Liver (tissue), 9 donors: ENCODE measurements around the gene USP14. TPM values are rescaled to one million over a fixed set of nuclear protein-coding genes. Genes with fewer than 3 reads are reported as not detected.

Source experiments
- DNase-seq: peaks from one replicate; pipeline ENCODE4 v3.0.0-alpha.2; 2017; ENCODE audit warnings: low spot score
- H3K27ac ChIP-seq, 2 donors: one replicate each; pipeline ENCODE4 v1.7.0; 2013; ENCODE audit warnings: inconsistent platforms in 2 of 2, low read length in 2 of 2, control low read depth in 1 of 2, low read depth in 1 of 2, mild to moderate bottlenecking in 1 of 2
- H3K27me3 ChIP-seq, 4 donors: one replicate each; pipeline versions ENCODE4 v1.6.1 to v1.7.0; 2013; ENCODE audit warnings: low read length in 3 of 4, inconsistent platforms in 1 of 4, mild to moderate bottlenecking in 1 of 4, moderate library complexity in 1 of 4; ENCODE audit not compliant: control insufficient read depth in 4 of 4, insufficient read depth in 4 of 4
- H3K36me3 ChIP-seq, 4 donors: one replicate each; pipeline versions ENCODE4 v1.6.1 to v1.7.0; 2013; ENCODE audit warnings: low read length in 3 of 4, mild to moderate bottlenecking in 3 of 4, low read depth in 1 of 4, moderate library complexity in 1 of 4; ENCODE audit not compliant: control insufficient read depth in 4 of 4, insufficient read depth in 3 of 4
- H3K4me1 ChIP-seq, 4 donors: one replicate each; pipeline versions ENCODE4 v1.6.1 to v1.7.0; 2013; ENCODE audit warnings: low read length in 3 of 4, mild to moderate bottlenecking in 3 of 4, moderate library complexity in 1 of 4; ENCODE audit not compliant: control insufficient read depth in 4 of 4, insufficient read depth in 4 of 4
- H3K4me3 ChIP-seq, 3 donors: one replicate each; pipeline versions ENCODE4 v1.6.1 to v1.7.0; 2013; ENCODE audit warnings: low read length in 3 of 3, control low read depth in 1 of 3, low read depth in 1 of 3, mild to moderate bottlenecking in 1 of 3
- H3K9ac ChIP-seq, 2 donors: one replicate each; pipeline ENCODE4 v1.7.0; 2013; ENCODE audit warnings: low read length in 2 of 2, mild to moderate bottlenecking in 2 of 2, moderate library complexity in 2 of 2, control low read depth in 1 of 2, low read depth in 1 of 2
- H3K9me3 ChIP-seq, 4 donors: one replicate each; pipeline versions ENCODE4 v1.6.1 to v1.7.0; 2013; ENCODE audit warnings: low read length in 3 of 4; ENCODE audit not compliant: control insufficient read depth in 4 of 4
- FOXA1 ChIP-seq: IDR thresholded peaks from 2 replicates; pipeline ENCODE4 v1.6.1; 2016; ENCODE audit warnings: antibody characterized with exemption
- FOXA2 ChIP-seq: IDR thresholded peaks from 2 replicates; pipeline ENCODE4 v1.6.1; 2016; ENCODE audit warnings: antibody characterized with exemption
- GABPA ChIP-seq, 2 donors: IDR thresholded peaks in 1 of 2; conservative IDR thresholded peaks in 1 of 2; 2 replicates each; pipeline ENCODE4 v1.6.1; 2016; ENCODE audit warnings: antibody characterized with exemption in 2 of 2, mild to moderate bottlenecking in 1 of 2, moderate library complexity in 1 of 2
- HNF4A ChIP-seq, 2 donors: conservative IDR thresholded peaks; 2 replicates each; pipeline ENCODE4 v1.6.1; 2016; ENCODE audit warnings: antibody characterized with exemption in 2 of 2, mild to moderate bottlenecking in 2 of 2
- HNF4G ChIP-seq: IDR thresholded peaks from 2 replicates; pipeline ENCODE4 v1.6.1; 2016; ENCODE audit warnings: antibody characterized with exemption
- NR2F2 ChIP-seq: IDR thresholded peaks from 2 replicates; pipeline ENCODE4 v1.6.1; 2016; ENCODE audit warnings: antibody characterized with exemption
- TAF1 ChIP-seq: conservative IDR thresholded peaks from 2 replicates; pipeline ENCODE4 v1.6.1; 2016; ENCODE audit warnings: antibody characterized with exemption, mild to moderate bottlenecking
- YY1 ChIP-seq: IDR thresholded peaks from 2 replicates; pipeline ENCODE4 v1.6.1; 2016; ENCODE audit warnings: antibody characterized with exemption, mild to moderate bottlenecking
- WGBS: extraction: QIAGEN DNeasy Blood & Tissue Kit; methylation state at CpG from one replicate; pipeline ENCODE4 v1.1.7; 2013; 5-methylcytosine and 5-hydroxymethylcytosine counted together
- polyA plus RNA-seq, 2 donors: library from polyadenylated mRNA; stranded (reverse) in 1 of 2; unstranded in 1 of 2; fragments of 200-250 nt in 1 of 2; fragments of >200 nt in 1 of 2; fragmentation: Nextera tagmentation in 1 of 2; extraction: Ambion mirVana in 1 of 2; gene quantifications; one replicate each; pipeline versions ENCODE4 v1.2.1 to v1.2.3, GENCODE V29; 2013 to 2015
- total RNA-seq, 2 donors: library from RNA; depleted of rRNA; stranded (reverse); fragments of >200 nt; gene quantifications; one replicate each; pipeline ENCODE4 v1.2.3, GENCODE V29; 2014
- TF ChIP-seq, protein P1 (sequence below): IDR thresholded peaks from 2 replicates; pipeline ENCODE4 v1.6.1; 2016; ENCODE audit warnings: antibody characterized with exemption
- TF ChIP-seq, protein P2 (sequence below): IDR thresholded peaks from 2 replicates; pipeline ENCODE4 v1.6.1; 2016; ENCODE audit warnings: antibody characterized with exemption
- donor health status: healthy.
- donor health status: healthy.
- donor health status: healthy.
- donor health status: healthy.
- donor health status: healthy.

Gene USP14
- total and polyA plus RNA-seq, 4 donors = 16.2 to 28.3 (median 20.7) TPM

DNA sequence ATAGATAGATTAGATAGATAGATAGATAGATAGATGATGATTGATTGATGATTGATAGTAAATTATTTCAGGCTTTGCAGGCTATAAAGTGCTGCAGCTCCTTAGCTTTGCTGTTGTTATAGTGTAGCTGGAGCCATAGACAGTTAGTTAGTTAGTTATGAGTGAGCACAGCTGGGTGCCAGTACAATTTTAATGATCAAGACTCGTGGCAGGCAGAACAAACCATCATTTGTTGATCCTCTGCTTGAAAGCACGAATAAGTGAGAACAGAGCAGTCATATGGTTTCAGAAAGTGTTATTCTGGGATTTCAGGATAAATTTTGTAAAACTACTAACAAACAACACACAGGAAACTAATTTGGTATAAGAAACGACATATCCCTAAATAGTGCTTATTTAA, 55.6 kb downstream of the USP14 start (continued):
- TF ChIP-seq, protein P1, sequence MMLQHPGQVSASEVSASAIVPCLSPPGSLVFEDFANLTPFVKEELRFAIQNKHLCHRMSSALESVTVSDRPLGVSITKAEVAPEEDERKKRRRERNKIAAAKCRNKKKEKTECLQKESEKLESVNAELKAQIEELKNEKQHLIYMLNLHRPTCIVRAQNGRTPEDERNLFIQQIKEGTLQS = no peak
- no peak for TF ChIP-seq FOXA1

DNA sequence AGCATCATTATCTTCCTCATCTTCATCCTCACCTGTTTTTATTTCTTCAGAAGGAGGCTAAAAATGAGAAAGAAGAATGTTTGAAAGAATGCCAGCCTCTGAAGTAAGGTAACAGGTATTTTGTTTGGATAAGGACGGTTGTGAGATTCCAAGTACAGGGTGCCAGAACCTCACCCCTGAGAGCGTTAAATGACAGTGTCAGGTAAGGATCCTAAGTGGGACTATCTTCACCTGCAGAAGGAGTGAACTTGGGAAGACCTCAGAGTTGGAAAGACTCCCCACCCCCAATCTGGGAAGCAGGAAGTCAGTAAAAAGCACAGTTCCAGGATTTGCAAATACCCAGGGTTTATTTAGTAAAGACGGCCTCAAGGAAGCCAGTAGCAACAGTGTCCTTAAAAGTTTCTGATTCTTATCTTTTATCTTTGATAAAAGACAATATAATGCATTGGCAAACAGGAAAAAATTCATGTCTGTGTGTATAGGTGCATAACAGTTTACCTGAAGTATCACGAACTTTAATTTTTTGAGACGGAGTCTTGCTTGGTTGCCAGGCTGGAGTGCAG, 57.2 kb downstream of the USP14 start:
- H3K9ac ChIP-seq = no peak overlapping the region
- no peak for TF ChIP-seq FOXA2
- no peak for TF ChIP-seq GABPA (IDR thresholded peaks at IDR 0.05 in 1 of 2, conservative IDR thresholded peaks at IDR 0.05 in 1 of 2)
- TF ChIP-seq NR2F2 = no peak
- no peak for TF ChIP-seq HNF4G
- H3K4me3 ChIP-seq = no peak overlapping the region
- H3K27ac ChIP-seq = no peak overlapping the region
- no peak for DNase-seq
- H3K9me3 ChIP-seq = no peaks in the 10 kb centered on the region
- H3K4me1 ChIP-seq = peaks cover 0 to 3% (median 0%) of the 10 kb centered on the region in 4 donors
- peaks cover 15 to 66% (median 36%) of the 10 kb centered on the region in 4 donors for H3K36me3 ChIP-seq
- H3K27me3 ChIP-seq = no peaks in the 10 kb centered on the region
- WGBS = 76% methylated on average over 5 of the region's 5 CpGs

DNA sequence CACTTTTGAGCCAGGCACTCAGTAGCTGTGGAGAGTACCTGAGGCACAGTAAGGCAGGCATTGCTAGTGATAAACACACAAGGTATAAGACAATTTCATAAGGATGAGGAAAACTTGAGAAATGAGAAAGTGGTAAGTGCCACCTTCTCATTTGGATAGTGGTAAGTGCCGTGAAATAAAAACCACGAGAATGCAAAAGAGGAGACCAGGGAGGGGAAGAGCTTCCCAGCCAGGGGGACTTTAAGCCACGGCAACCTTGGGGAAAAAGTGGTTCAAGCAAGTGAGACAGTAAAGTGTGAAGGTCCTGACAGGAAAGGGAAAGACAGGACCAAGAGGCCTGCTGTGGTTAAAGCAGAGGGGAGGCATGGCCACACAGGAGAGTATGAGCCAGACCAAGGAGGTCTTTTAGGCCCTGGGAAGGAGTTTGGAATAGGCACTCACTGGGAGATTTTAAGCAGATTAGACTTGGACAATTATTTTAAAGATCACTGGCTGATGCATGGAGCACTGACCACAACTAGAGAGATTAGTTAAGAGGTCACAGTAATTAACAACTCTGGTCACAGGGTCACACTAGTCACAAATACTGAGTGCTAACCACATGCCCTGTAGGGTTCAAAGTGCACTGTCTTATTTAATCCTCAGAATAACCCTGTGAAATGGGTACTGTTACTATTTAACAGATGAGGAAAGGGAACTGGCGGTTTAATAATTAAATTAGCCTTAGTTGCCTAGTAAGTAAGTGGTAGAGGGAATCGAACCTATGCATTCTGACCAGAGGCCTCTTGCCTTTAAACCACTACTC, 59.4 kb downstream of the USP14 start:
- no peak overlapping the region for H3K9ac ChIP-seq
- H3K4me1 ChIP-seq = no peaks in the 10 kb centered on the region
- no peaks in the 10 kb centered on the region for H3K9me3 ChIP-seq
- no peak for DNase-seq
- H3K36me3 ChIP-seq = peaks cover 11 to 54% (median 29%) of the 10 kb centered on the region in 4 donors
- no peak overlapping the region for H3K27ac ChIP-seq
- TF ChIP-seq HNF4A (conservative IDR thresholded peaks at IDR 0.05) = peak; percentile 22 to 59
- no peak for TF ChIP-seq TAF1
- TF ChIP-seq, protein P2, sequence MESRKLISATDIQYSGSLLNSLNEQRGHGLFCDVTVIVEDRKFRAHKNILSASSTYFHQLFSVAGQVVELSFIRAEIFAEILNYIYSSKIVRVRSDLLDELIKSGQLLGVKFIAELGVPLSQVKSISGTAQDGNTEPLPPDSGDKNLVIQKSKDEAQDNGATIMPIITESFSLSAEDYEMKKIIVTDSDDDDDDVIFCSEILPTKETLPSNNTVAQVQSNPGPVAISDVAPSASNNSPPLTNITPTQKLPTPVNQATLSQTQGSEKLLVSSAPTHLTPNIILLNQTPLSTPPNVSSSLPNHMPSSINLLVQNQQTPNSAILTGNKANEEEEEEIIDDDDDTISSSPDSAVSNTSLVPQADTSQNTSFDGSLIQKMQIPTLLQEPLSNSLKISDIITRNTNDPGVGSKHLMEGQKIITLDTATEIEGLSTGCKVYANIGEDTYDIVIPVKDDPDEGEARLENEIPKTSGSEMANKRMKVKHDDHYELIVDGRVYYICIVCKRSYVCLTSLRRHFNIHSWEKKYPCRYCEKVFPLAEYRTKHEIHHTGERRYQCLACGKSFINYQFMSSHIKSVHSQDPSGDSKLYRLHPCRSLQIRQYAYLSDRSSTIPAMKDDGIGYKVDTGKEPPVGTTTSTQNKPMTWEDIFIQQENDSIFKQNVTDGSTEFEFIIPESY = no peak
- no peak overlapping the region for H3K4me3 ChIP-seq
- no peaks in the 10 kb centered on the region for H3K27me3 ChIP-seq
- 92% methylated on average over 5 of the region's 5 CpGs for WGBS

DNA sequence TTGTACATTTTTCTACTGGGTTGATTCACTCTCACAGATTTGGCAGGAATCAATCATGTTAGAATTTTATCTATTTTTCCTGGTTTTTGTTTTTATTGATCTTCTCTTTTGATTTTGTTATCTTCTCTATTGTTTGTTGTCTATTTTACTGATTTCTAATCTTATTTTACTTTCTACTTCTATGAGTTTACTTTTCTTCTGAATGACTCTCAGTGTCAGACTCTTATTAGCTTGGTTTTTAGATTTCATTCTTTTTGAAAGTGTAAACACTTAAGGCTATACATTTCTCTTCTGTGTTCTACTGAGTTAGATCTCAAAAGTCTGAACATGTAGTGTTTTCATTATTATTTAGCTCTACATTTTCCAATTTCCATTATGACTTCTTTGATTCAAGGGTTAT, 62.4 kb downstream of the USP14 start:
- Histone ChIP-seq H3K4me1 (no peaks in the 10 kb centered on the region), H3K27me3 (no peaks in the 10 kb centered on the region), H3K4me3 (no peak overlapping the region), H3K9me3 (no peaks in the 10 kb centered on the region), H3K36me3 (peaks cover 8 to 43% (median 32%) of the 10 kb centered on the region in 4 donors), H3K27ac (no peak overlapping the region), H3K9ac (no peak overlapping the region)
- no peak for DNase-seq
- no peak for TF ChIP-seq FOXA1
- TF ChIP-seq TAF1 = no peak
- TF ChIP-seq YY1 = no peak
- TF ChIP-seq, protein P1 = no peak
- TF ChIP-seq NR2F2 = no peak
- no peak for TF ChIP-seq HNF4A (conservative IDR thresholded peaks at IDR 0.05)
- TF ChIP-seq HNF4G = no peak
